H1 (cell line): ENCODE measurements around the gene CENPV. TPM values are rescaled to one million over a fixed set of nuclear protein-coding genes. Genes with fewer than 3 reads are reported as not detected.
"Not testable (repeated sequence)": the region's sequence is repeated elsewhere in the genome, so short reads cannot be mapped to it uniquely, and the experiment has no call there.

ENCODE experiments used
- CTCF ChIA-PET: fragments of 300-600 bp; sonication (Branson Sonifier 250); formaldehyde crosslinking; loops from one replicate; lab custom pipeline; 2021; ENCODE audit not compliant: partially characterized antibody; lab: Charles Lee
- POLR2A ChIA-PET: fragments of 300-600 bp; sonication (Branson Sonifier 250); formaldehyde crosslinking; loops from one replicate; lab custom pipeline; 2021; ENCODE audit warnings: inconsistent platforms; ENCODE audit not compliant: partially characterized antibody; lab: Charles Lee
- DNase-seq, 2 experiments: peaks; one replicate each; pipeline versions ENCODE4 v3.0.0 to v3.0.0-alpha.2; 2010 to 2022; ENCODE audit warnings: low spot score in 2 of 2, low read depth in 1 of 2, mixed read lengths in 1 of 2
- FAIRE-seq: peaks from 2 replicates; lab custom pipeline; 2011; peaks lifted over from hg19 to GRCh38; lab: Jason Lieb, UNC
- H2AFZ ChIP-seq: 2 replicates; pipeline ENCODE4 v1.8.1; 2012; ENCODE audit warnings: low read length, inconsistent platforms
- H2AK5ac ChIP-seq: 2 replicates; pipeline ENCODE4 v1.6.1; 2013; ENCODE audit warnings: low read depth, low read length
- H2BK120ac ChIP-seq: replicated peaks from 2 replicates; pipeline ENCODE3; 2013; ENCODE audit warnings: low read depth, low read length, inconsistent platforms
- H2BK12ac ChIP-seq: 2 replicates; pipeline ENCODE4 v1.6.1; 2013; ENCODE audit warnings: low read depth, low read length
- H2BK15ac ChIP-seq: 2 replicates; pipeline ENCODE4 v1.6.1; 2013; ENCODE audit warnings: low read length
- H2BK20ac ChIP-seq: 2 replicates; pipeline ENCODE4 v1.6.1; 2013; ENCODE audit warnings: low read length
- H2BK5ac ChIP-seq: 2 replicates; pipeline ENCODE4 v1.6.1; 2013; ENCODE audit warnings: low read depth, low read length
- H3K14ac ChIP-seq: 2 replicates; pipeline ENCODE4 v1.6.1; 2013; ENCODE audit warnings: inconsistent platforms; ENCODE audit not compliant: insufficient read length
- H3K18ac ChIP-seq: 2 replicates; pipeline ENCODE4 v1.6.1; 2013; ENCODE audit warnings: low read length; ENCODE audit errors: extremely low read depth
- H3K23ac ChIP-seq: 2 replicates; pipeline ENCODE4 v1.6.1; 2013; ENCODE audit warnings: inconsistent platforms; ENCODE audit not compliant: insufficient read length
- H3K23me2 ChIP-seq: 2 replicates; pipeline ENCODE4 v1.6.1; 2013; ENCODE audit warnings: low read depth, low read length
- H3K27ac ChIP-seq: 2 replicates; pipeline ENCODE4 v1.6.1; 2011; ENCODE audit warnings: low read depth, low read length, inconsistent platforms
- H3K27me3 ChIP-seq, 4 experiments: replicated peaks in 1 of 4; 1 replicate in 1 of 4; 2 replicates in 3 of 4; pipeline versions ENCODE4 v1.6.1 to v1.8.1; 2011 to 2013; ENCODE audit warnings: low read length in 3 of 4, mild to moderate bottlenecking in 3 of 4, inconsistent platforms in 2 of 4, mixed read lengths in 2 of 4, moderate library complexity in 1 of 4; ENCODE audit not compliant: control insufficient read depth in 3 of 4, insufficient read depth in 3 of 4; ENCODE audit errors: extremely low read depth in 1 of 4
- H3K36me3 ChIP-seq, 4 experiments: 2 replicates each; pipeline versions ENCODE4 v1.6.1 to v1.8.1; 2011 to 2013; ENCODE audit warnings: mild to moderate bottlenecking in 4 of 4, low read length in 3 of 4, moderate library complexity in 2 of 4, control low read depth in 1 of 4, inconsistent platforms in 1 of 4; ENCODE audit not compliant: insufficient read depth in 4 of 4, control insufficient read depth in 2 of 4
- H3K4ac ChIP-seq: replicated peaks from 2 replicates; pipeline ENCODE3; 2013; ENCODE audit warnings: low read length, low read depth, mixed read lengths, inconsistent platforms; ENCODE audit not compliant: insufficient read length
- H3K4me1 ChIP-seq, 4 experiments: replicated peaks in 1 of 4; 1 replicate in 1 of 4; 2 replicates in 3 of 4; pipeline versions ENCODE4 v1.6.1 to v1.8.1; 2011 to 2013; ENCODE audit warnings: low read length in 3 of 4, inconsistent platforms in 2 of 4, mixed read lengths in 1 of 4; ENCODE audit not compliant: insufficient read depth in 4 of 4, control insufficient read depth in 3 of 4
- H3K4me2 ChIP-seq, 2 experiments: 2 replicates each; pipeline versions ENCODE4 v1.6.1 to v1.8.1; 2011 to 2013; ENCODE audit warnings: low read depth in 2 of 2, low read length in 2 of 2, control low read depth in 1 of 2, inconsistent platforms in 1 of 2, mild to moderate bottlenecking in 1 of 2; ENCODE audit not compliant: insufficient read depth in 1 of 2
- H3K4me3 ChIP-seq, 4 experiments: fragments of 200-600, 300-600 bp in 1 of 4; sonication (generic), shearing (Covaris generic), sonication (Bioruptor Twin) in 1 of 4; 2 replicates each; pipeline versions ENCODE4 v1.5.1 to v1.8.1; 2011 to 2016; ENCODE audit warnings: low read length in 4 of 4, low read depth in 3 of 4, control low read depth in 2 of 4, inconsistent platforms in 2 of 4, mild to moderate bottlenecking in 2 of 4, mixed read lengths in 1 of 4, moderate library complexity in 1 of 4; ENCODE audit not compliant: insufficient read depth in 2 of 4; ENCODE audit errors: extremely low read depth in 1 of 4
- H3K56ac ChIP-seq: replicated peaks from 2 replicates; pipeline ENCODE3; 2013; ENCODE audit warnings: low read depth, mild to moderate bottlenecking, mixed read lengths, low read length, inconsistent platforms; ENCODE audit not compliant: insufficient read length
- H3K79me1 ChIP-seq: 2 replicates; pipeline ENCODE4 v1.6.1; 2013; ENCODE audit warnings: low read depth, low read length, control low read depth
- H3K79me2 ChIP-seq, 2 experiments: 2 replicates each; pipeline versions ENCODE4 v1.6.1 to v1.8.1; 2012 to 2013; ENCODE audit warnings: low read length in 2 of 2, mild to moderate bottlenecking in 2 of 2, inconsistent platforms in 1 of 2; ENCODE audit not compliant: insufficient read depth in 2 of 2, control insufficient read depth in 1 of 2
- H3K9ac ChIP-seq, 4 experiments: replicated peaks in 1 of 4; 1 replicate in 1 of 4; 2 replicates in 3 of 4; pipeline versions ENCODE4 v1.6.1 to v1.8.1; 2011 to 2013; ENCODE audit warnings: low read depth in 3 of 4, low read length in 3 of 4, control low read depth in 2 of 4, mild to moderate bottlenecking in 2 of 4, moderate library complexity in 2 of 4, inconsistent platforms in 1 of 4; ENCODE audit errors: extremely low read depth in 1 of 4
- H3K9me3 ChIP-seq, 2 experiments: 2 replicates each; pipeline versions ENCODE4 v1.6.1 to v1.8.1; 2012 to 2013; ENCODE audit warnings: mild to moderate bottlenecking in 2 of 2, moderate library complexity in 2 of 2, control low read depth in 1 of 2, inconsistent platforms in 1 of 2, low read depth in 1 of 2, low read length in 1 of 2, mixed read lengths in 1 of 2; ENCODE audit not compliant: insufficient read depth in 2 of 2
- H4K20me1 ChIP-seq, 2 experiments: replicated peaks in 1 of 2; 2 replicates each; pipeline versions ENCODE3 to v1.8.1; 2011 to 2013; ENCODE audit warnings: inconsistent platforms in 2 of 2, low read length in 2 of 2, mild to moderate bottlenecking in 1 of 2; ENCODE audit not compliant: insufficient read depth in 2 of 2, control insufficient read depth in 1 of 2
- H4K5ac ChIP-seq: 2 replicates; pipeline ENCODE4 v1.6.1; 2013; ENCODE audit warnings: low read length, low read depth, mixed read lengths, inconsistent platforms; ENCODE audit not compliant: insufficient read length
- H4K8ac ChIP-seq: 2 replicates; pipeline ENCODE4 v1.8.0; 2013; ENCODE audit warnings: mild to moderate bottlenecking, moderate library complexity, low read length, inconsistent platforms; ENCODE audit not compliant: insufficient read depth; ENCODE audit errors: extremely low read depth
- H4K91ac ChIP-seq: replicated peaks from 2 replicates; pipeline ENCODE3; 2013; ENCODE audit warnings: low read length, mixed read lengths, inconsistent platforms; ENCODE audit not compliant: insufficient read length
- WGBS, 2 experiments: shearing (Covaris generic) in 1 of 2; methylation state at CpG; one replicate each; pipeline versions ENCODE4 v1.1.6 to v1.1.7; 2013 to 2015; ENCODE audit warnings: low lambda C conversion rate in 2 of 2, mixed read lengths in 2 of 2, inconsistent platforms in 1 of 2, low coverage in 1 of 2, missing lambda C conversion rate in 1 of 2; ENCODE audit not compliant: insufficient replicate concordance in 2 of 2, insufficient coverage in 1 of 2, insufficient read length in 1 of 2; ENCODE audit errors: extremely low coverage in 1 of 2, missing lambda C conversion rate in 1 of 2; 5-methylcytosine and 5-hydroxymethylcytosine counted together
- polyA plus RNA-seq, 7 experiments: library from polyadenylated mRNA; depleted of rRNA in 3 of 7; stranded (reverse) in 5 of 7; unstranded in 2 of 7; fragments of >200 nt in 5 of 7; fragments of 200-250 nt in 2 of 7; gene quantifications; 1 replicate in 5 of 7; 2 replicates in 1 of 7; 4 replicates in 1 of 7; pipeline versions ENCODE4 v1.2.1 to v1.2.3, GENCODE V29; 2011 to 2013; ENCODE audit warnings: missing spikeins in 2 of 7, mixed read lengths in 2 of 7
- total RNA-seq: library from RNA; stranded (reverse); fragmentation: NEBNext Ultra II Directional; extraction: Animal tissue kit (Norgen Biotek cat#: 25700); gene quantifications from 2 replicates; pipeline ENCODE4 v1.2.1, GENCODE V29; 2021

CENPV gene
- total and polyA plus RNA-seq, 2 of the 8 experiments (the other 6 are each of a cell fraction or from before 2014, with no cell fraction given): 249 to 260 TPM

- H2BK15ac ChIP-seq, H3K4me1 ChIP-seq, H3K56ac ChIP-seq, FAIRE-seq, H4K20me1 ChIP-seq, H2BK5ac ChIP-seq, H3K9me3 ChIP-seq, H4K8ac ChIP-seq, H3K14ac ChIP-seq, H3K27me3 ChIP-seq, H2BK120ac ChIP-seq, DNase-seq, H2BK20ac ChIP-seq, H4K91ac ChIP-seq, H3K23me2 ChIP-seq, H3K27ac ChIP-seq, H3K23ac ChIP-seq, H3K79me1 ChIP-seq, H2AFZ ChIP-seq, H3K18ac ChIP-seq, H3K4ac ChIP-seq, H3K9ac ChIP-seq, H4K5ac ChIP-seq, H2AK5ac ChIP-seq: not testable (repeated sequence)
- Histone ChIP-seq H3K4me2 (peak overlapping the region; percentile 5 to 62; a peak in 2 of 4 replicates), H3K4me3 (peak overlapping the region in 1 of 4 experiments; percentile 56; a peak in 2 of 8 replicates), H3K36me3 (peaks cover 4 to 24% (median 15%) of the 10 kb centered on the region in 4 experiments), H3K79me2 (peaks cover 0 to 30% of the 10 kb centered on the region in 2 experiments; a peak in 2 of 4 replicates), H2BK12ac (0 out of 2 replicates have a peak overlapping the region, but pooled peaks have one; percentile 53)
- WGBS, 2 experiments: 81% methylated on average over 20 of the region's 23 CpGs; no CpG with 5 or more reads in 1 of the 2 experiments
- ChIA-PET CTCF (interaction anchor here (0.7 to 1.7 kb wide), 10 partner anchors 19 to 276 kb away, joined by 3 to 8 read pairs (median 3); no protein-coding TSS in a partner anchor), POLR2A (interaction anchor here (0.7 to 8.8 kb wide), 8 partner anchors 10 to 52 kb away, joined by 3 to 120 read pairs (median 4); no protein-coding TSS in a partner anchor)
These were observed 32.8 kb upstream of the CENPV start for GRCh38 chr17:16386126-16386507.
